Kasumi-1 (cell line): Measurements from ENCODE around the gene OR10H5.
A peak's percentile ranks its signal among the peaks of the same experiment; 100 is the strongest.
"Not testable (repeated sequence)": the region's sequence is repeated elsewhere in the genome, so short reads cannot be mapped to it uniquely, and the experiment has no call there.

Experiments used
- DNase-seq, 2 experiments: peaks; one replicate each; lab custom pipeline; 2025; lab: John Stamatoyannopoulos, UW

Gene OR10H5, protein sequence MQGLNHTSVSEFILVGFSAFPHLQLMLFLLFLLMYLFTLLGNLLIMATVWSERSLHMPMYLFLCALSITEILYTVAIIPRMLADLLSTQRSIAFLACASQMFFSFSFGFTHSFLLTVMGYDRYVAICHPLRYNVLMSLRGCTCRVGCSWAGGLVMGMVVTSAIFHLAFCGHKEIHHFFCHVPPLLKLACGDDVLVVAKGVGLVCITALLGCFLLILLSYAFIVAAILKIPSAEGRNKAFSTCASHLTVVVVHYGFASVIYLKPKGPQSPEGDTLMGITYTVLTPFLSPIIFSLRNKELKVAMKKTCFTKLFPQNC

GRCh38 chr19:15787611-15788155 is at the start of gene OR10H5:
Gene OR10H5, plus strand, starts transcription at chr19:15787661. Its CDS starts 6,388 bp downstream, at chr19:15794049.
- no peak for DNase-seq

- DNase-seq = no peak
Observed at GRCh38 chr19:15737722-15738121, 49.7 kb upstream of the OR10H5 start, which contains the start of gene OR10H3. Gene OR10H3, plus strand, starts transcription at chr19:15737985. Its CDS starts 3,408 bp downstream, at chr19:15741393.

GRCh38 chr19:15740785-15741184 is 46.7 kb upstream of the OR10H5 start:
- no peak for DNase-seq

GRCh38 chr19:15748239-15748638 is 39.2 kb upstream of the OR10H5 start:
- DNase-seq = no peak

DNA sequence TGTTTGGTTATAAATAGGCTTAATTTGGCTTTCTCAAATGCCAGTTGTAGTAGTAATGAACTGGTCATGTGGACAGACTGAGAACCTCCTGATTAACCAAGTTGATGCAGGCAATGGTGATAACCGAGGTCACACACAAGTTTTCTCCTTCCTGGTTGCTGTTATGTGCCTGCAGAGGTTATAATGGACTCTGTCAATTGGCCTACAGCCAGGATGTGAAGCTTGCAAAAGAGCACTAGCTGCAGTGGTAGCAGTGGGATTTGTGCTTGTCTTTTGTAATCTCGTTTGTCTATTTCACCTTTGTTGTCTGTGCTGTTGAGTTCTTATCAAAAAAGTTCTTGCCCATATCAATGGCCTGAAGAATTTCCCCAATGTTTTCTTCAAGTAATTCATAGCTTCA is 29.1 kb upstream of the OR10H5 start:
- no peak for DNase-seq

GRCh38 chr19:15759962-15760565 is 27.4 kb upstream of the OR10H5 start:
- no peak for DNase-seq

DNA sequence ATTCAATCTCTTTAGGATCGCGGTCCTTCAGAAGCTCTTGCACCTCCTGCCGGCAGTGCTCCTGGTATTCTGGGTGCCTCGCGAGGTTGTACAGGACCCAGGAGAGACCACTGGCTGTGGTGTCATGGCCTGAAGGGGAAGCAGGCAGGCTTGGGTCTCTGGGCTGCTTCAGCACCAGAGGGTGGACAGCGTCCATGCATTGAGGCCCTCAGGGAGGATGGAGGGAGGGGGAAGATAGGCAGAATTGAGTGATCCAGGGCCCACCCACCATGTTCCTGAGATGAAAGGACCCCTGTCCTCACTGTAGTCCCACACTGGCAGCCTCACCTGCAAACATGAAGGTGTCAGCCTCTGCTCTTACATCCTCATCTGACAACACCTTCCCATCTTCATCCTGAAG is 17.9 kb upstream of the OR10H5 start:
- peak in 1 of 2 experiments; percentile 8 for DNase-seq

GRCh38 chr19:15774159-15774558 is 13.3 kb upstream of the OR10H5 start:
- DNase-seq = not testable (repeated sequence)

DNA sequence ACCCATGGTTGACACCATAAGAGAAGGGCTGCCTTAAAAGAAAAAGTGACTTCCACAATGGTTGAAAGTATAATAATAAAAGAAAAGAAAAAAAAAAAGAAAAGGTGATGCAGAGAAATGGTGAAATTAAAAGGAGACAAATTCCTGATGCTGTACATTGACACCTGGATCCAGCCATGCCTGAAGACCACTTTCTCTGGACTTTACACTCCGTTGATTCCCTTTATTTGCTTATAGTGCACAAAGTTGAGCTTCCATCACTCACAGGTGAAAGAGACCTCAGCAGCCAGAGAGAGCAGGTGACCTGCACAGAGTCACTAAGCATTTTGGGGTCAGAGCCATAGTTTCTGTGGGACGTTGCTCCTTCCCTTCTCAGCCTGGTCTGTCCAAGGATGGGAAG is 12.2 kb upstream of the OR10H5 start:
- DNase-seq = no peak

DNA sequence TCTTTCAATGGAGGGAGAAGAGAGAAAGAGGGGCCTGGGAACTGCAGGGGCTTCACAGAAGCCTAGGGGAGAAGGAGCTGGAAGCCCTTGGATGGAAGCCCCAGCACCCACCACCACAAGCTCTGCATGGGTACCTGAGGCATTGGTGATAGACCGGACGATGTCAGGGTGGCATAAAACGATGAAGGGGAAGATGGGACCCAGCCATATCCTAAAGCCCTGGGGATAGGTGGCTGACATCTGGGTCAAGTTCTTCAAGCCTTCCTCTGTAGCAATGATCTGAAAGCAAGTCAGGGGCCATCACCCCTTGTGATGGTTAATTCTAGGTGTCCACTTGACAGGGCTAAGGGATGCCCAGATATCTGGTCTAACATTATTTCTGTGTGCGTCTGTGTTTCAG is 11.2 kb upstream of the OR10H5 start:
- DNase-seq = no peak

DNA sequence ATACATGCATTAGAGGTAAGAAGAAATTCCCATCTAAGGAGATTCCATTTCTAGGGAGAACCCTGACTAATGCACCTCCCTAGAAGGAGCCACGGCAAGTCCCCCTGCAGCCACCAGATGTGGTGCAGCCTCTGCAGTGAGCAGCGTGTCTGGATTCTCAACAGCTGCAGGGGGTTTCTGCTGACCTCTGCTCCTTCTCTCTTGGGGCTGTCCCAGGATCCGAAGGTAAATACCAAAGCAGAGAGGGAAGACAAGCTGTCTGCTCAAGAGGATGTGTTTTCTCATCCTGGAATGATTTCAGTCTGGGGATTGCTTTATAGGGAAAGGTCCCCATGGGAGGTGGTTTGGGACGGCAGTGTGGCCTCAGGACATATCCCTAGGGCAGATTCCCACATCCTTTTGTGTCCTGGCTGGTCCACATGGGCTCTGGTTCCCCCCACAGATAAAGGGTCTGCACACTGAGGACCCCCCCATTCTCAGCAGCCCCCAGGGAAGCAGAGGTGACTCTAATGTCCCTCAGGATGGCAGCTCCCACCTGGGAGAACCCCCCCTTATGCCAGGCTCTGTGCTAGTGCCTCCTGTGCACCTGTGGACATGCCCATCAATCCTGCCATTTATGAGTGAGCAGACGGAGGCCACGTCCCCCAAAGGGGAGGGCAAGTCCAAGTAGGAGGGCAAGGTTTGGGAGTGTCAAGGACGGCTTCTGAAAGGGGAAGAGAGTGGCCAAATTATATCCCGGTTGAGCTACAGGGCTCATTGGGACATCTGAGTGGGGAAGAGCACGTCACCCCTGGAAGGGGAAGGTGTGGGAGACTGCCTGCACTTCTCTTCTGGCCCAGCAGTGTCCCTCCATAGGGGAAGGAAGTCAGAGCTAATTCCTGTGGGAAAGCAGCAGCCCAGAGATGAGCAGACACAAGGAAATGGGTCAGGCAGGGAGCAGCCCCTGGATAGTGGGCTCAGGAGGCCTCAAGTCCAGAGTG is 10.2 kb upstream of the OR10H5 start:
- no peak for DNase-seq

DNA sequence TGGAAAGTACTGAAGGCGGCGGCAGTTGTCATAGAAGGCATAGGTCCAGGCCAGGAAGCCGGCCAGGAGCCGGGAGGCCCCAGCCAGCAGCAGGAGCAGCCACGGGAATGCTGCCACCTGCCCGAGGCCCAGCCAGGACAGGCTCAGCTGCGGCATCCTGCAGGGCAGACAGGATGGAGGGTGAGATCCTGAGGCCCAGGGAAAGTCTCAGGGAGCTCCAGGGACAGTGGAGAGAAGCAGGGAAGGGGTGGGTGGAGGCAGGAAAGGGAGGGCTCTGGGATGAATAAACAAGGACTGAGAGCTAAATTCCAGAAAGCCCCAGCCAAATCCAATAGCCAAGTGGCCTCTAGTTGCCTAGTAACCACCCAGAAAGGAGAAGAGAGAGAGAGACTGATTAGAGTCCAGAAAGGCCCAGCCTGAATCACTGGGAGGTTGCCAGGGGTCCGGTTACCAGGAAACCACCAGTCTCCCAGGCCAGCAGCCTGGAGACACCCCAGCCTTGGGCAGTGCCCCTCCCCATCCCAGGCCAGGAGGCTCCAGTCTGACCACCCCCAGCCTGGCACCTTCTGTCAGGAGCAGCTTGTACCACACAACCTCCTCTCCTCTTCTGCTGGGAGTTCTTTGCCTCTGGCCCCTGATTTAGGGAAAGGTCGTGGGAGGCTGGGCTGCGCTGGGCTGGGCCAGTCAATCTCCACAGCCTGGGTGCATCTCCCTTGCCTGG is 7.5 kb upstream of the OR10H5 start:
- DNase-seq = no peak

GRCh38 chr19:15780610-15781418 is 6.6 kb upstream of the OR10H5 start:
- no peak for DNase-seq

DNA sequence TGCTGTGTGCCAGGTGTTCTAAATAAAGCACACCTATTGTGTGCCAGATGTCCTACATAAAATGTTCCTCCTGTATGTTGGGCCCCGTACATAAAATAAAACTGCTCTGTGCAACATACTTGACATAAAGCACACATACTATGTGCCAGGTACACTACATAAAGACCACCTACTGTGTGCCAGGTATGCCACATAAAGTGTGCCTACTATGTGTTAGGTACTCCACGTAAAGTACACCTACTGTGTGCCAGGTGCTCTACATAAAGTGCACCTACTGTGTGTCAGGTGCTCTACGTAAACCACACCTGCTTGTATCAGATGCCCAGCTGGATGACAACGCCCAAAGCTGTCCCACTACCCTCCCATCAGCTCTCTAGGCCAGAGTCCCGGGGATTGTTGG is 5.8 kb upstream of the OR10H5 start:
- DNase-seq = no peak

DNA sequence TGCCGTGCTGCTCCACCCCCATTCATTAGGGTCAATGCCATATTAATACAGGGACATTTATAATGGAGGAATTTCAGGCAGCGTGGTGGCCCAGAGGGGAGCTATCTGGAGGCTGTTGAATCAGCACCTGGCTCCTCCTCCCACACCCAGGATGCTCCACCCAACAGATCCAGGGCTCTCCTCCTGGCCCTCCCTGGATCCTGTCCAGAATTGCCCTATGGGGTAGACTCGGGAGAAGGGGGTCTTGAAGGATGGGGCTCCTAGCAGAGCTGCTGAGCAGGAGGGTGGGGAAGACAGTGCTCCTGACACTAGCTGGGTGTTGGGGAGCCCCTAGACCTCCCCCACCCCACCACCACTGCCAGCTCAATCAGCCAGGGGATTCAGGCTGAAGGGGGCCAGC is 5.2 kb upstream of the OR10H5 start:
- no peak for DNase-seq

- peak in 1 of 2 experiments; percentile 31 for DNase-seq
Observed at GRCh38 chr19:15782896-15783295, 4.6 kb upstream of the OR10H5 start.

GRCh38 chr19:15788594-15789270 is 1.3 kb downstream of the OR10H5 start:
- DNase-seq = no peak

DNA sequence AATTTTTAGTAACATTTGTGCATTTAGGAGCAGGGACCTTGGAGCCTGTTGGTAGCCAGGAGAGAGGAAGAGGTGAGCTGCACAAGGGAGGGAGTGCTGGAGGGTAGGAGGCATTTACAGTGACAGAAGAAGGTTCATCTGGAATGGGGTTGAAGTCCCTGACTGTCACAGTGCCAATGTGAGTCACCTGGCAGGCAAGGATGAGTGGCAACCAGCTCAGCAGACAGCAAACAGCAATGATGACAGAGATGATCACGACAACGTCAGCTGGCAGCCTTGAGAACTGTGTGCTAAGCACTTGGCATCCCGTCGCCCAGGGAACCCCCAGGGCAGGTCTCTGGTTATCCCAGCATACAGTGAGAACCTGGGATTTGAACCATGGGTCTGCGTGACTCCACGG is 2.6 kb downstream of the OR10H5 start:
- DNase-seq = no peak

- not testable (repeated sequence) for DNase-seq
Observed at GRCh38 chr19:15794279-15794678, 6.8 kb downstream of the OR10H5 start.

GRCh38 chr19:15810335-15810734 is 22.9 kb downstream of the OR10H5 start:
- DNase-seq = peak in 1 of 2 experiments; percentile 2
